Activated T-cell treated with anti-CD3 and anti-CD28 coated beads for 48 hours (primary cell): ENCODE measurements around the gene ATF7IP2.
A peak's percentile ranks its signal among the peaks of the same experiment; 100 is the strongest.
"Not testable (repeated sequence)": the region's sequence is repeated elsewhere in the genome, so short reads cannot be mapped to it uniquely, and the experiment has no call there.

Experiments
- DNase-seq: peaks from one replicate; pipeline ENCODE4 v3.0.0-alpha.2; 2020; ENCODE audit warnings: low read depth

The ATF7IP2 gene

GRCh38 chr16:10453159-10453510 is 67.3 kb downstream of the ATF7IP2 start:
- no peak for DNase-seq

DNA sequence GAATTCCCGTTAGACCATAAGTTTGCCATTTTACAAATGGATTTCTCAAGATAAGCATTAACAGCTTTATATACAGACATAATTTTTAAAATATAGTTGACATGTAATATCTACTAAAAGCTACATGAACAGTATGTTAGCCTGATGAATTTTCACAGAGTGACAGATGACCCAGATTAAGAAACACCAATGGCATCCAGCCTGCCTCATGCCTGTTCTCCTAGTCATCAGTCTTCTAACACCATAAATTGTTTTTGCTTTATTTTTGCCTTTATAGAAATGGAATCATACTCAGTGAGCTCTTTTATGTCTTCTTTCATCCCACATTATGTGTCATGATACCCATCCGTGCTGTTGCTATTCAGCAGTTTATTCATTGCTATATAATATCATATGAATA is 80.0 kb downstream of the ATF7IP2 start:
- DNase-seq, result no peak

- DNase-seq, result no peak
Measured at GRCh38 chr16:10466313-10466712, 80.5 kb downstream of the ATF7IP2 start.

DNA sequence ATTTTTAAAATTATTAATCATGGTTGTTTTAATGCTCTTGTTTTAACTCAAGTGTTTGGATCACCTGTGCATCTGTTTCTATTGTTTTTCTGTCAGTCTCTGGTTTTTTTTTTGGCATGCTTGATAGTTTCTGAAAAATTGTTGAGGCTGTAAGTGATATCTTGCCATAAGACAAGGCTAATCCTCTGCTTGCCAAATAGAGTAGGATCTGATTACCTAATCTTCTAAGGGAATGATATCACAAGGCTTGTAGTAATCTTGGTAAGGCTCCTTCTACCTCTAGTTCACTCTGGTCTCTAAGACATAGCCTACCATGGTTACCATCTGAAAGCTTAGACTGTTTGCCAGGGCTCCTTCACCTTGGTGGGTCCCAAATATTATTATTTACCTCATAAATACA is 81.0 kb downstream of the ATF7IP2 start:
- no peak for DNase-seq

- not testable (repeated sequence) for DNase-seq
Measured at GRCh38 chr16:10476636-10477035, 90.8 kb downstream of the ATF7IP2 start.

DNA sequence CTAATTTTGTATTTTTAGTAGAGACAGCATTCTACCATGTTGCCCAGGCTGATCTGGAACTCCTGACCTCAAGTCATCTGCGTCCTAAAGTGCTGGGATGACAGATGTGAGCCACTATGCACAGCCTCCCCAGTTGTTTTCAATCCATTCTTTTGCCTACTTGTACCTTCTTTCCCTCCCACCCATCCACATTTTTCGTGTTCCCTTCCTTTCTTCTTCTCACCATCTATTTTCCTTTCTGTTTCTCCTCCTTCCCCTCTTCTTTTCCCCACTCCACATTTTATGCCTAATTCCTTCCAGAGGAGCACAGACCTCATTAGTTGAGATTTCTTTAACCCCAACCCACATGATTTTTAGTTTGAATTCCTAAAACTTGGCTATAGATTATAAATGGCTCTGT is 94.3 kb downstream of the ATF7IP2 start:
- DNase-seq, result no peak

DNA sequence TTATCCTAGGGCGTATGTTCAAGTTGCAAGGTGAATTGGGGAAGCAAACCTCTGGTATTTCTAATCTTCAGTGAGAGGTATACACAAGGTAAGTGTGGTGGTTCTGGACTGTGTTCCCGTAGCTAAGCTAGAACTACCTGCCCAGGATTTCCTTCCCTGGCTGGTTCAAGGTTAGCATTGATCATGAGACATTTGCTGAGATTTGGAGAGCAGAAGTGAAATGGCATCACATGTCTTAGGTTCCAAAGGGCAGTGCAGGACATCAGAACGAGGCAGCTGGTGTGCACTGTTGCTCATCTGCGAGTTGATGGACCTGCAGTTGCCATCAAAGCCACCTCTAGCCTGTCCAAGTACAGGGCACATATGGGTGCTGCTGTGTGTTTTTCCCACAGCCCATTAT is 99.3 kb downstream of the ATF7IP2 start:
- DNase-seq, result no peak

DNA sequence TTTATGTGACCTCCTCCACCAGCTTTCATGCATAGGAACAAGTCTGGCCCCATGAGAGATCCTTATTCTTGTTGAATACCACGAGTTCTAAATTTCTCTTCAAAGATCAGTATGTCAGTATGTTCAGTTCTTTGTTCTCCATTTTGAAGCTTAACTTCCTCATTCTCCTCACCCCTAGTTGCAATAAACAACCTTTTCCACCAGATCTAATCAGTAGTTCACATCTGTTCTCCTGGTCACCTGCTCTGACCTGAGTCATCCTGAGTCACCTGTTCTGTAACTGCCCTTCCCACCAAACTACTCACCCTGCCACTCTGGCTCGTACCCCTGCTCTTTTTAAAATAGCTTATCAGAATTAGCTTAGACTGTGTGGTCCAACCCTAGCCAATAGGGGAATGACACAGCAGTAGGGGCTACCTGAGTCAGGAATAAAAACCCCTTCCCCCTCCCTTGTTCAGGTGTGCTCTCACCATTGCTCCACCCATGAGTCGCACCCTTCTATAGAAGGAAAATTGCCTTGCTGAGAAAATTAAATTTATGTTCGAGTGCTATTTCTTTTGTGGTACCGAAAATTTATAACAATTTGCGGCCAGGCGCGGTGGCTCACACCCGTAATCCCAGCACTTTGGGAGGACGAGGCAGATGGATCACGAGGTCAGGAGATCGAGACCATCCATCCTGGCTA is 100.0 kb downstream of the ATF7IP2 start:
- no peak for DNase-seq

DNA sequence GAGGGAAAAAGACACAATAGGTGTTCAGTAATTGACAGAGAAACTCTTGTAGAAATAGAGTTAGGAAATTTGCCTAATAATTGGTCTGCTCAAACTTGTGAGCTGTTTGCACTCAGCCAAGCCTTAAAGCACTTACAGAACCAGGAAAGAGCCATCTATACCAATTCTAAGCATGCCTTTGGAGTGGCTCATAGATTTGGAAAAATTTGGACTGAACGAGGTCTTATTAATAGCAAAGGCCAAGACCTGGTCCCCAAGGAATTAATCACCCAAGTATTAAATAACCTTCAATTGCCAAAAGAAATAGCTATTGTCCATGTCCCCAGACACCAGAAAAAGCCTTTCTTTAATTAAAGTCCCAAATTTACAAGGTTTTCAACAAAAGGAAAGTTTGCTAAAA is 104.3 kb downstream of the ATF7IP2 start:
- DNase-seq, result no peak

GRCh38 chr16:10493276-10493675 is 107.4 kb downstream of the ATF7IP2 start:
- DNase-seq, result no peak

GRCh38 chr16:10494343-10495030 is 108.6 kb downstream of the ATF7IP2 start:
- no peak for DNase-seq

- no peak for DNase-seq
Measured at GRCh38 chr16:10495031-10495345, 109.1 kb downstream of the ATF7IP2 start.

DNA sequence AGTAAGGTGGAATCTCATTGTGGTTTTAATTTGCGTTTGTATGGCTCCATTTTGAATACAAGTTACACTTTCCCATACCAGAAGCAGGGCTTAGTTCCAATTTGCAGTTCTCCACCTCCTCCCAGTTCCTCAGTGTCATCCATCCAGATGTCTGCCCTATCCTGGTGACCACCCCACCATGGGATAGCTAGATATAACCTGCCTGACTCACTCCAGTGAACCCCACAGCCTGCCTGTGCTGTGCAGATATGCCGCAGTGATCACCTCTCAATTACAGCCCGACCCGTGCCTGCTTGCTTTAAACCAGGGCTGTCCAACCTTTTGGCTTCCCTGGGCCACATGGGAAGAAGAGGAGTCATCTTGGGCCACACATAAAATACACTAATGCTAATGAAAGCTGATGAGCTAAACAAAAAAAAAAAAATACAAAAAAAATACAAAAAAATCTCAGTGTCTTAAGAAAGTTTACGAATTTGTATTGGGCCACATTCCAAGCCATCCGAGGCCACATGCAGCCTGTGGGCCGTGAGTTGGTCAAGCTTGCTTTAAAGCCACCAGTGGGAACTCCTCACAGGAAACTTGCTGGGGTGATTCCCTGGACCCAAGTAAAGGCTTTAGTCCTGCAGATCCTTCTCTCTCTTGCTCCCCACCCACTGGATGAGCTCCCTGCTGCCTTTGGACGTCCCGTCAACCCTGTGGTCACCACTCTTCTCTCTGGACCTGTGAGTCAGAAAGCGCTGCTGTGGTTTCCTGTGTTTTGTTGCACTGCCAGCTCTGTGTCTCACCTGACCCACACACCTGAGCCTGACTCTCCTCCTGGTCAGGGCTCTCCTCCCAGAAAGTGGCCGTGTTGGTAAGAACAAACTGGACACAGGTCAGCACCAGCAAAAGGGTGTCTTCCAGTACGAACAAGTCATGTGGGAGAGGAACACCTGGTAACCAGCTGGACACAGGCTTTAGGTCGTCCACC is 111.6 kb downstream of the ATF7IP2 start:
- no peak for DNase-seq

- no peak for DNase-seq
Measured at GRCh38 chr16:10500582-10500981, 114.7 kb downstream of the ATF7IP2 start.

DNA sequence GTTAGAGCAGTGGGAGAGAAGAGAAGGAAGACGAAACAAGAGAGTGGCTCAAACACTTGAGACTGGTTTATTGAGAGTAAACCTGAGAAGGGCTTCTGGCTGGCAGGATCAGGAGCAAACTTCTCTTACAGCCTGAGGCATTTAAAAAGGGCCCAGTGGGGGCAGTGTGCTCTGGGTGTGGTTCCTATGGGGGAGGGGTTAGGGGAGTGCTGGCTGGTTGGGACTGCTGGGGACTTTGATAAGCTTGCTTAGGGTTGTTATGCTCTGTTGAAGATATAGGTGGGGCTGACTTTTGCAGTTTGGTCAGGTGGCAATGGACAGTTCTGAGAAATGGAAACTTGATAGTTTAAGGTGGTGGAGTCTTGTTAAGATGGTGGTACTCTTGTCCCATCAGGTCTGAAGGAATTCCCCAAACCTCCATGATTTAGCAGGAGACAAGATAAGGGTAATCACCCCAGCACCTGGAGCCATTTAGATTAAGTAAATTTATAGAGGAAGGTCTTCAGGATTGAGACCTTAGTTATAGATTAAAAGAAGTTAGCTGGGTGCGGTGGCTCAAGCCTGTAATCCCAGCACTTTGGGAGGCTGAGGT is 115.3 kb downstream of the ATF7IP2 start:
- no peak for DNase-seq

GRCh38 chr16:10502776-10503175 is 116.9 kb downstream of the ATF7IP2 start:
- DNase-seq, result no peak

GRCh38 chr16:10504404-10504885 is 118.6 kb downstream of the ATF7IP2 start:
- no peak for DNase-seq

DNA sequence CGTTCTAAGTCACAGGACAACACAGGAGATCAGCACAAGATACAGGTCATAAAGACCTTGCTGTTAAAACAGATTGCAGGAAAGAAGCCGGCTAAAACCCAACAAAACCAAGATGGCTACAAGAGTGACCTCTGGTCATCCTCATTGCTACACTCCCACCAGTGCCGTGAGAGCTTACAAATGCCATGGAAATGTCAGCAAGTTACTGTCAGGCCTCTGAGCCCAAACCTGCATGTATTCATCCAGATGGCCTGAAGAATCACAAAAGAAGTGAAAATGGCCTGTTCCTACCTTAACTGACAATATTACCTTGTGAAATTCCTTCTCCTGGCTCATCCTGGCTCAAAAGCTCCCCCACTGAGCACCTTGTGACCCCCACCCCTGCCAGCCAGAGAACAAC is 119.4 kb downstream of the ATF7IP2 start:
- DNase-seq, result not testable (repeated sequence)

DNA sequence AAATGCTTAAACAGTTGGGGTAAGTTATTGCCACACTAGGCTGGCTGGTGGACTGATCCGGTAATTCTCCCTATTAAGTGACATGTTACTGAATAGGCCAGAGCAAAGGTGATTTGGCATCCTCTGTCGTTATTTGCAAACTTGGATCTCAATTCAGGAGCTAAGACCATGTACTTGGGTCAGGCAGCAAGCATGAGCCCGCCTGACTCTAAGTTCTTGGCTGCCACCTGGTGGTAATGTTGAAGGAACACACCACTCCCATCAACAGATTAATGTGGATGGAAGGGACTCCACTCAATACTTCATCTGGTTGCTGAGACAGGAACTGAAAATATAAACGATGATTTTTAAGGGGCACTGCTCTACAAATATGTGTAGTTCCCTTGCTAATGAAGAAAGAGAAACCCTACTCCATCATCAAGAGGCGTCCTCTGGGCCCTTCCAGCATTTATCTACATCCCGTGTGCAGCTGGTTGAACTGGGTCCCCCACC is 123.7 kb downstream of the ATF7IP2 start:
- peak; percentile 32 for DNase-seq

DNA sequence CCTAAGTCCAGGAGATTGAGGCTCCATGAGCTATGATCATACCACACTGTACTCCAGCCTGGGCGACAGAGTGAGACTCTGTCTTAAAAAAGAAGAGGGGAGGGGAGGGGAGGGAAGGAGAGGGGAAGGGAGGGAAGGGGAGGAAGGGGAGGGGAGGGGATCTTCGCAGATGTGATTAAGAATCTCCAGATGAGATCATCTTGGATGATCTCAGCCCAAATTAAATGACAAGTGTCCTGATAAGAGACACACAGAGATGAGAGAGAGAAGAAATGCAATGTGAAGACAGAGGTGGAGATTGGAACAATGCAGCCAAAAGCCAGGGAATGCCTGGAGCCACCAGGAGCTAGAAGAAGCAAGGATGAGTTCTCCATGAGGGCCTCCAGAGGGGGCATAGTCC is 124.4 kb downstream of the ATF7IP2 start:
- no peak for DNase-seq

- DNase-seq, result peak; percentile 8
Measured at GRCh38 chr16:10511829-10512228, 126.0 kb downstream of the ATF7IP2 start.

DNA sequence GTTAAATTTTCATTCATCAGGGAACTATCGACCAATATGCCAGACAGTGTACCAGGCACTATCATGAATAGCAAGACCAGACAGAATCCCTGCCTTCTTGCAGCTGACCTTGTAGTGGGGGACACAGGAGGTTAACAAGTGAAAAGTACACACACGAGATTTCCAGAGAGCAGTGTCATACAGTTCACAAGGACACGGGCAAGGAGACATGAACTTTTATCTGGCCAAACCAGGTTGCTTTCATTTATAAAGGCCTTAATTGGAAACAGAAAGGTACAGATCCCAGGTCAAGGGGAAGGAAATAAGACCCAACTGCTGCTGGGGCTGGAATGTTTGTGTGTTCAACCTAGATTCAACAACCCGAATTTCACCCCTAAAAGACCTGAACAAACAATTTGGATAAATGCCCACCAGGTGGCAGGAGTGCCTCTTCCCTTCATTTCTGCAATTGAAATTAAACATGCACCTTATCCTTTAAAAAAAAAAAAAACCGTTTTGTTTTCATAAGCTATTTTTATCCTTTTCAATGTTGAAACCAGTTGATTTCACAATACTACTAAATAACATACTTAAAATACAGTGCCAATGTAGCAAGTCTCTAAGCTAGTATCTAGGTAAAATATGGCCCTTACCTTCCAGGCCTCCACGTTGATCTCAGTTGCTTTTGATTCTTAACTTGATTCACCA is 128.7 kb downstream of the ATF7IP2 start:
- peak; percentile 34 for DNase-seq
